ENCODE measurements around the gene SEC61A1.

The SEC61A1 gene

DNA sequence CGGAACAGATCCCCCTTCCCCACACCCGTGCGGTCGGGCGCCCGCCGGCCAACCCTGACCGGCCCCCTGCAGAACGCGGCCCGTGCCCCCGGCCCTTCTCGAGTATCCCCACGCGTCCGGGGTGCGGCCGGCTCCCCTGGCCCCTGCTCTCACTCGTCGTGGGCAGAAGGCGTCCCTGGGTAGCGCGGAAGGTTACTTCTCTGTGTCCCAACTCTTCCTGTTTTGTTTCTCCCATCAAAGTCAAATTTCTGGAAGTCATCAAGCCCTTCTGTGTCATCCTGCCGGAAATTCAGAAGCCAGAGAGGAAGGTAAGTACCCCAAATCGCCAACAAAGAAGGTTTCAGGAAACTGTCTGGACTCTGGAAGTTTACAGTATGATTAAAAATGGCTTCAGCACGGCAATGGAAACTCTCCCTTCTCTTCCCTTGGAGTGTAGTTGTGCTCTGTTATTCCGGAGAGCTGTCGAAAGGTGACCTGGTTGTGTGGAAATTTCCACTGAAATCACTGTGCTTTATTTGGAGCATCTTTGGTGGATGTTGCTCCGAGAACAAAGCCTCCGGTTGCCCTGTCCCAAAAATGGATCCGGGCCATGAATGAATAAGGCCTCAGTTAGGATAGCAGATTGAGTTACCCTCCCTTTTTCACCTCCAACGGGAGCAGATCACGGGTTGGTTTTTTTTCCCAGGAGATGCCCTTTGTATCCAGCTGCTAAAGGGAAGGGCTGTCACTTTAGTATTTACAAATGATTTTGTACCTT is 536 bp downstream of the SEC61A1 start:
- CTCF ChIA-PET: interaction anchor here (1.2 to 2.3 kb wide), 6 partner anchors 15 to 628 kb away, joined by 3 to 5 read pairs (median 4); no protein-coding TSS in a partner anchor
- POLR2A ChIA-PET: interaction anchor here (0.9 to 1.7 kb wide), 3 partner anchors 17 to 100 kb away, joined by 3 to 8 read pairs (median 4); no protein-coding TSS in a partner anchor
- TF ChIP-seq, protein P1, sequence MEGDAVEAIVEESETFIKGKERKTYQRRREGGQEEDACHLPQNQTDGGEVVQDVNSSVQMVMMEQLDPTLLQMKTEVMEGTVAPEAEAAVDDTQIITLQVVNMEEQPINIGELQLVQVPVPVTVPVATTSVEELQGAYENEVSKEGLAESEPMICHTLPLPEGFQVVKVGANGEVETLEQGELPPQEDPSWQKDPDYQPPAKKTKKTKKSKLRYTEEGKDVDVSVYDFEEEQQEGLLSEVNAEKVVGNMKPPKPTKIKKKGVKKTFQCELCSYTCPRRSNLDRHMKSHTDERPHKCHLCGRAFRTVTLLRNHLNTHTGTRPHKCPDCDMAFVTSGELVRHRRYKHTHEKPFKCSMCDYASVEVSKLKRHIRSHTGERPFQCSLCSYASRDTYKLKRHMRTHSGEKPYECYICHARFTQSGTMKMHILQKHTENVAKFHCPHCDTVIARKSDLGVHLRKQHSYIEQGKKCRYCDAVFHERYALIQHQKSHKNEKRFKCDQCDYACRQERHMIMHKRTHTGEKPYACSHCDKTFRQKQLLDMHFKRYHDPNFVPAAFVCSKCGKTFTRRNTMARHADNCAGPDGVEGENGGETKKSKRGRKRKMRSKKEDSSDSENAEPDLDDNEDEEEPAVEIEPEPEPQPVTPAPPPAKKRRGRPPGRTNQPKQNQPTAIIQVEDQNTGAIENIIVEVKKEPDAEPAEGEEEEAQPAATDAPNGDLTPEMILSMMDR (IDR thresholded peaks at IDR 0.05; ENCODE audit: control extremely low read depth, extremely low read depth, low read depth, missing control alignments): no peak
- no peak for DNase-seq (ENCODE audit: extremely low spot score)

DNA sequence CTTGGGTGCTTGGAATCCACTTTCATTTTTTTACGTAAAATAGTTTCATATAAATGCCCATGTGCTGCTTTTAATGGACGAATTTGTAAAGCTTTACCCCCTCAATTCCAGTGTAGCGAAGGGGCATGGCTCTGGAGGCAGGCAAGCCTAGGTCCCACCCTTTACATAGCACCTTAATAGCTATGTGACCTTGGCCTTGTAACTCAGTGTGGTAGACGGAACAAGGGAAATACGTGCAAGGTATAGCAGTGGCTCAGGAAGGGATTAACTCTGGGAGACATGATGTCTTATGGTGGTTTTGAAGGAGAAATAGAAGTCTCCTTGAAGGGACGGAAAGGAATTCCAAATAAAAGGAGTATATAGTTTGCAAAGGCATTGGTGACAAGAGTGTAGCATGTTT is 1.4 kb downstream of the SEC61A1 start:
- DNase-seq (ENCODE audit: extremely low spot score): no peak
- CTCF ChIA-PET: interaction anchor here (1.1 to 2.3 kb wide), 5 partner anchors 13 to 627 kb away, joined by 3 to 5 read pairs (median 4); no protein-coding TSS in a partner anchor
- TF ChIP-seq, protein P1 (IDR thresholded peaks at IDR 0.05; ENCODE audit: control extremely low read depth, extremely low read depth, low read depth, missing control alignments): no peak
- POLR2A ChIA-PET: interaction anchor here (1.0 to 1.7 kb wide), 3 partner anchors 11 to 99 kb away, joined by 3 to 4 read pairs (median 3); no protein-coding TSS in a partner anchor

DNA sequence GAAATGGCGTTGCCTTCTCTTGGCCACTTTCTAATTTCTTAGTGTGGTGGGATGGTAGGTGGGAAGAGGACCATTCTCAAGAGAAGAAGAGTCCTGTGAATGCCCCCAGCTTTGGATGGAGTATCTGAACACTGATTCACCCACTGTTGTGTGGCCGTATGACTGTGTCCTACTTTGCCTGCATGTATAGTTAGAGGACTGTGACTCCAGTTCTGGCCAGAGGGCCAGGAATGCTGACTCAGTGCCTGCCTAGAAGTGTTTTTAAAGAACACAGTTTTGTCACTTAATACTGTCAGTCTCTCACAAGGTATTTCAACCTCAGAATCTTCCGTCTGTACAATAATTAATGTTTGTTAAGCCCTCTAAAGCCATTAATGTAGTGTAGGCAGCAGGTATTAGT is 2.1 kb downstream of the SEC61A1 start:
- ChIA-PET POLR2A (interaction anchor here (1.2 kb wide), 1 partner anchor 10 kb away, joined by 3 read pairs; no protein-coding TSS in a partner anchor), CTCF (interaction anchor here (1.1 to 1.7 kb wide), 3 partner anchors 12 to 22 kb away, joined by 3 to 4 read pairs (median 4); no protein-coding TSS in a partner anchor)
- no peak for DNase-seq (ENCODE audit: extremely low spot score)

DNA sequence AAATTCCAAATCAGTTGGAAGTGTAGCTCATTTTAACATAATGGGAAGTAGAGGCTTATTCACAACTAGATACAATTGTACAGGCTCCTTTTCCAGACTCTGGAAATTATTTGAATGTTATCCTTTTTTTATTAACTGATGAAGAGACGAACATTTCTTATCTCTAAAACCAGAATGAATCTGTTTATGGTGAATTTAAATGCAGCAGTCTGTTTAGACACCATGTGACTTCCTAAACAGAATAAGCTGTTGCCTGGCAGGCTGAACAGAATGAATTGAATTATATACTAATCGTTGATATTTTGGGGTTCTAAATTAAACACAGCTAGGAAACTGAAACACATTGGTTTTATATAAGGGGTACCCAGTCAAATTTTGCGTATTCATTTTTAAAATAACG is 4.0 kb downstream of the SEC61A1 start:
- TF ChIP-seq, protein P1 (IDR thresholded peaks at IDR 0.05; ENCODE audit: control extremely low read depth, extremely low read depth, low read depth, missing control alignments): no peak
- no peak for DNase-seq (ENCODE audit: extremely low spot score)
- CTCF ChIA-PET: interaction anchor here (1.1 to 4.2 kb wide), 4 partner anchors 12 to 40 kb away, joined by 4 to 26 read pairs (median 4); no protein-coding TSS in a partner anchor
- POLR2A ChIA-PET: interaction anchor here (2.1 kb wide), 1 partner anchor 10 kb away, joined by 4 read pairs; no protein-coding TSS in a partner anchor

More for the DNA sequence above, 2.1 kb downstream of the SEC61A1 start:
- TF ChIP-seq, protein P1 (IDR thresholded peaks at IDR 0.05; ENCODE audit: control extremely low read depth, extremely low read depth, low read depth, missing control alignments): no peak

DNA sequence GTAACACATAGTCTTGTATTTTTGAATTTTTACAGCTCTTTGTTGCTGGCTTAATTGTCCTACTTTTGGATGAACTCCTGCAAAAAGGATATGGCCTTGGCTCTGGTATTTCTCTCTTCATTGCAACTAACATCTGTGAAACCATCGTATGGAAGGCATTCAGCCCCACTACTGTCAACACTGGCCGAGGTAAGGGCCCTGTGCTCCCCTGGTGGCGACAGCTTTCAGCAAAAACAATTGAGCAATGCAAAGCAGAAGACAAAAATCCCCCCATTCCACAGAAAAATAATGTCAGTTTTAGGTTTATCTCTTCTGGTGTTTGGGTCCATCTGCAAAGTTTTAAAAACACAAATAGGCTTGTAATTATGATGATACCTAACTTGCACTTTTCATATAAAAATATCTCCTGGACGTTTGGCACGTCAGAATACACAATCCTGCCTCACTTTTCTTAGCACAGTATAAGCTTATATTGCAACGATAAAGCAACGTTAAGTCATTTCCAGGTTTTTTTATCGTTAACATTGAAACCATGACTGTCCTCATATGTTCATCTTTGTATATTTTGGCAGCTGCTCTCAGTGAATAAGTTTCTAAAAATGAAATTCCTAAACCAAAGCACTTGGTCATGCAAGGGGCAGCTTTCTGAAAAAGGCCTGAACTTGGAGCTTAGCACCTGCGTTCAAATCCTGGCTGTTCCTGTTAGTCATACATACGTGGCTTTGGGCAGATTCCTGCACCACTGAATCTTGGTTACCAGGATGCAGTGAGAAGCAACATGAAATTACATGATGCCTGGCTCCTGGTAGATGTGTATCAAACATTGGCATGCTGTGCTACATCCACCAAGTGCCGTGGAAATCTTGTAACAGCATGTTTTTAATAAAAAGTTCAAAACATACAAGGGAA is 8.5 kb downstream of the SEC61A1 start:
- DNase-seq (ENCODE audit: extremely low spot score): no peak
- ChIA-PET POLR2A (interaction anchor here (0.5 kb wide), 1 partner anchor 709 kb away, joined by 5 read pairs; no protein-coding TSS in a partner anchor), CTCF (interaction anchor here (1.4 kb wide), 1 partner anchor 35 kb away, joined by 3 read pairs; no protein-coding TSS in a partner anchor)
- TF ChIP-seq, protein P1 (IDR thresholded peaks at IDR 0.05; ENCODE audit: control extremely low read depth, extremely low read depth, low read depth, missing control alignments): no peak

Measured in GM10248 (cell line).